Measurements from ENCODE around the gene SLC30A7. TPM values are rescaled to one million over a fixed set of nuclear protein-coding genes. Genes with fewer than 3 reads are reported as not detected.
A peak's percentile ranks its signal among the peaks of the same experiment; 100 is the strongest.

The SLC30A7 gene
- total RNA-seq, 1 donor from 2014 or later: 8.5 TPM

DNA sequence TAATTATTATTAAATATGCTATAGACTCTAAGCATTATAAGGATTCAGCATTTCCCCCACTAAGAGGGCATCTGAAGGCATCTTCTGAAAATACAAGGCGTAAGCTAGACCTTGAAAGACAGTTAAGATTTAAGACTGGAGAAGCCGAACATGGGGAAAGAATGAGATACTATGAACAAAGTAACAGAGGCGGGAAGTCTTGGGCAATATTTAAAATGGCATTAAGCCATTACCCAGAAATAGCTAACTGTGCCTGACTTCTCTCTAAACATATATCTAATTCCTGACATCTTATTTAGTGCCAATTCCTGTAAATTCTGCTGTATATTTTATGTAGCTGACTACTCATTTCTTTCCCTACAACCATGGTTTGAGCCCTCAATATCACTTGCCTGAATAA lies 108.8 kb downstream of the SLC30A7 start:
- DNase-seq (ENCODE audit: low spot score): no peak
- intact Hi-C loops (cut with DNase I): no loop called here

DNA sequence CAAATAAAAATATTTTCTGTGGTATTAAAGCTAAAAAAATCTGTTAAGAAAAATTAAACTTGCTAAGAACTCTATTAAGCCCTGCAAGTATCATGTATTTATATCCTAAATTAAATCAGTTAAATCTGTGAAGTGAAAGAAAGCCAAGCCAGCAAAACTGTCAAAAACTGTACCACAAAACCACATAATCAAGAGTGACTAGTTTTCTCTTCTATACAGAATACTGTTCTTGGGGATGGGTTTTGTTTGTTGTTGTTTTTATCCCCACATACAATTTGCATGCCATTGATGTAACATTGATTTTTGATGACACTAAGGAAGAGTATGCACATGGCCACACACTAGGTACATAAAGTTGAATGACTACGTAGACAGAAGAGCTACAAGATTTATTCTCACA lies 109.3 kb downstream of the SLC30A7 start:
- intact Hi-C loops (cut with DNase I): no loop called here
- no peak for DNase-seq (ENCODE audit: low spot score)

DNA sequence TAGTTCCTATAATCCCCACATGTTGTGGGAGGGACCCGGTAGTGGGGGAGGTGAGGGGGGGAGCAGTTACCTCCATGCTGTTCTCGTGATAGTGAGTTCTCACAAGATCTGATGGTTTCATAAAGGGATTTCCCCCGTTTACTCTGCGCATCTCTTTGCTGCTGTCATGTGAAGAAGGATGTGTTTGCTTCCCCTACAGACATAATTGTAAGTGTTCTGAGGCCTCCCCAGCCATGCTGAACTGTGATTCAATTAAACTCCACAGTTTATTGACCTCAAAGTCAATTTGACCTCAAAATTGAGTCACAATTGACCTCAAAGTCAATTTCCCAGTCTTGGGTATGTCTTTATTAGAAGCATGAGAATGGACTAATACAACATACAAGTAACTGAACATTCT lies 110.0 kb downstream of the SLC30A7 start:
- DNase-seq (ENCODE audit: low spot score): no peak
- intact Hi-C loops (cut with DNase I): no loop called here

DNA sequence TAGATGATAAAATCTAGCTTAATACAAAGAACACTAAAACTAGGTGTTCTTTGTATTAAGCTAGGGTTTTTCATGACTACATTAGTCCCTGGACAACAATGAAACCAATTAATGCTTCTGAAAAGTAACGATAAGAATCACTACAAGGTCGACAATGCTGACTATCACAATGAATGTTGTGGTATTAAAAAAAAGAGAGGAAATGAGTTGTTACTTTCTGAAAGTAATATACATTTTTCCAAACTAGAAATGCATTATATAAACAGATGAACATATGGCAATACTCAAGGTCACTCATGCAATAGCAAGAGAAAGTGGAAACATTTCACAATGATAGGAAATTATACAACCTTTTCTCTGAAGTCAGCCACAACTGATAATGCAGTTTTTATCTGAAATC lies 110.7 kb downstream of the SLC30A7 start:
- intact Hi-C loops (cut with DNase I): no loop called here
- no peak for DNase-seq (ENCODE audit: low spot score)

DNA sequence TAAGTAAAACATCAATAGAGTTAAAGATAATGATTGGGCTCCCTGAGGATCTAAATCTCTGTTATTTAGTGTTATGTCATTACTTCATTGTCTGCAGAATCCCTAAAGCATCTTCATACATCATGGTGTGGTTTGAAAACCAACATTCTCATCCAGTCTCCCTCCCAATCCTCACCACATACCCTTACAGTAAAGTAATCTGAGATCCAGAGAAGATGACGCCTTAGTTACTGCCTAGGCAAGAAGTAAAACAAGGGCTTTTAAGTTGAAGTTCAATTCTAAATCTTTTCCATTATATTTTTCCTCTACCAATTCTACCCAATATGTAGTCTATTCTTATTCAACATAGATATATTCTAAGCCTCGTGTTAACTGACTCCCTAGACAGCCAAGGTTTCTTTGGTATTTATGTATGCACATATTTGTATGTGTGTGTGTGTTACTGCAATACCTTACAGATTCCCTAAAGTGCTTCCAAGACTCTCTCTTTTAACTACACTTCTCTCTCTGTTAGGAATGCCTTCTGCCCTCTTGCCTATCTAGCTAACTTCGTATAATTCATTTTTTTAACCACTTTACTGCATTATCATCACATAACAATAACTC lies 112.4 kb downstream of the SLC30A7 start:
- intact Hi-C loops (cut with DNase I): no loop called here
- DNase-seq (ENCODE audit: low spot score): no peak

DNA sequence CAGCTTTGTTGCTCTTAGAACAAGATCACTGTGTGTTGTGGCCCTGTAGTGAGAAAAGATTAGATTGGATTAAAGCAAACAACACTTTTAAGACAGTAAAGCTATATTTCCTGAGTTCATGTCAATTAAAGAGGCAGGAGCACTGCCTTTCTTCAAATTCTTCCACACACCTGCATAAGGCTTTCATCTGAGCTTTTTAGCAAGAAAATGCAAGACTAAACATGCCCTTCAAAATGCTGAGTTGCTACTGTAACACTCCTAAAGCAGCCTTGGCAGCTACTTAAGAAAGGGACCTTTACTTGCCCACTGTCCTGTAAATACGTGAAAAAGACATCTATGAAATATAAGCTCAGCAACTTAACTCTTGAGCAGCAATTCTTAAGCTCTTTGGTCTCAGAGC lies 117.9 kb downstream of the SLC30A7 start:
- DNase-seq (ENCODE audit: low spot score): no peak
- intact Hi-C loops (cut with DNase I): no loop called here

DNA sequence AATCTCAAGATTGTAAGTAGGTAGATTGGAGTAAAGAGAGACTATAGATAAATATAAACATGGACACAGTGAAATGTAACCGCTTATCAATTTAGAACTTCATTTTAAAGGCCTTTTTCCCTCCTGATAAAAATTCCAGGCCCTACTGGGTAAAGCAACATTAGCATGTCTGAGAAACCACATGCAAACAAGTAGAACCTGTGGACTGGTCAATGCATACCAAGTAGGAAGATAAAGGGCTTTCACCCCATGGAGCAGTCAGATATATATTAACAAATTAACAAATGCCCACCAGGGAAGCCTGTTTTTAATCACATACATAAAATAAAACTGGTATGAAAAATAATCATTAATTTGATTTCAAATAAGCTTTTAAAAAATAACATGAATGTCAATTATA lies 121.6 kb downstream of the SLC30A7 start:
- no peak for DNase-seq (ENCODE audit: low spot score)
- intact Hi-C loops (cut with DNase I): no loop called here

DNA sequence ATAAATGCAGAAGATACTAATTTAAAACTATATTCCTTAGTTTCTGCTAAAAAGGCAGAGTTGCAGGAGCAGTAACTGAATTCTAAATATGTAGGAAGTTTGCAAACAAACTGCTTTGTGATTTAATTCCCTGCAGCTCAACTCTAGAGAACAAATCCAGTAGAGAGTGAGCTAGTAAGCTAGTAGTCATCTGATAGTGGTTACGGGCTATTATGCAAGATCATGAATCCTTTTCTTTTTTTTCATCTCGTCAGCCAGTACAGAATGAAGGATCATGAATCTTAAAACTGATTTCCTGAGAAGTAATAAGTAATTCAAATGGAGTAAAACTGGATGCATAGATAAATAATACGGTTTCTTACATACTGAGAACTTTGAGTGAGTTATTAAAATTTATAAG lies 126.4 kb downstream of the SLC30A7 start:
- no peak for DNase-seq (ENCODE audit: low spot score)
- intact Hi-C loops (cut with DNase I): no loop called here

DNA sequence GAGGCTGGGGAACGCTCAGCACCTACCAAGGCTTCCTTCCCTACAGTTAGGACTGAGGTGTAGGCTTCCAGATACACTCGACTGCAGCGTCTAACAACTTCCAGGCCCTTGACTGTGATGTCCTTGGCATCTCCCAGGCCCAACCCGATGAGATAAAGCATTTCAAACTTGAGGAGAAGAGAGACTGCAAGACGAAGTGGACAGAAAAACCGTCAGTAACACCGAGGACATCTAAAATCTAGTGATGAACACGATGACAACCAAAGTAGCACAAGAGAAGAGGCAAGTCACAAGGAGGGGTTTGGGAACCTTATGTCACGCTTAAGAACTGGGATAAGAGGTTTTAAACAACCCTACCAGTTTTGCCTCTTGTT lies 129.4 kb downstream of the SLC30A7 start:
- no peak for DNase-seq (ENCODE audit: low spot score)
- intact Hi-C loops (cut with DNase I): loop anchor here (5.0 kb wide), 1 partner anchor 262 kb away; no protein-coding TSS in a partner anchor

DNA sequence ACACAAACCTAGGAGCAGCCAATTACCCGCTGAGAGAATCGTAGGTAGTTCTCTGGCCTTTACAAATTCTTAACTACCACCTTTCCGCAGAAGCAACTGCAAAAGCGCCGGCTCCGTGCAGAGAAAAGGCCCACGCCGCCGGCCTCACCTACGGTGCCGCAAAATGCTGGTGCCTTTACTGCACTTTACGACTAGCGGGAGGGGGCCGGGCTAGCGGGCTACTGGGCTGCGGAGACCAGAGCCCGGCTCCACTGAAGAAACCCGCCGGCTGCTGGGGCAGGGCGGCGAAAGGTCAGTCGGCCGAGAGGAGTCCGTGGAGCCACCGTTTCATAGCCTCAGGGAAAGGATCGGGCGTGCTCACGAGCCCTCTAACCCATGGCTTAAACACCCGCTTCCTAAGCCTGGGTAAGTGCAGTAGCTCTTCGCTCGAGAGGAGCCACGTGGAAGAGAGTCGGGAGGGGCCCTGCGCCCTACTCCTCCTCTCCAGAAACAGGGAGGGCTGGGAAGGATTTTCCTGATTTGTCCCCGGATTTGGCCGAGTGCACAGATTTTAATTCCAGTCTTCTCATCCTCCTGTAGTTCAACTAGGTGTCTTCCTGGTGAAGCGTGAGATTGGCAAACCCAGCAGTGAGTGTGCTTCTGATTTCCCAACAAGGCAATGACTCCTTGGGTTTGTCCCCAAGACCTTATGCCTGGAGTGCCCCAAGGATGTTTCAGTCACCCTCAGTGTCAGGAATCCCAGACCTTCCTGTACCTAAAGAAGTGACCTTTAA lies 130.0 kb downstream of the SLC30A7 start, which contains the start of gene DPH5:
TSS of gene DPH5 (minus strand) at position 128 of the 773 bp plus-strand sequence. CDS start 341 bp downstream, outside the sequence.
- intact Hi-C loops (cut with DNase I): loop anchor here (1.0 to 5.0 kb wide), 3 partner anchors 24 to 261 kb away; no protein-coding TSS in a partner anchor
- DNase-seq (ENCODE audit: low spot score): peak; percentile 96

DNA sequence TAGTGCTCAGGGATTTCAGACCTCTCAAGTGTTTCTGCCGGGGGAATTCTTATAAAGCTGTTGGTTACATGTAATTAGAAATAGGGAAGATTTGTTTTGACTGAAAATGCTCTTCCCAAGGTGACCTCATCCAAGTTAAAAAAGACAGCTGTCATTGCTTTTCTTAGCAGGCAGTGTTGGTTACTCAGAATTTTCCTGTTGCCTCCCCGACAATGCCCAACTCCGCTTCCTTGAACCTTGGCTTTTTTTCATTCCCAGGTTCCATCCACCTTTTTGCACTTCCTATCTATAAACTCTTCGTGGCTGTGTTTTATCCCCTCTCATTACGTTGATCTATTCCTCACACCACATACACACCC lies 130.5 kb downstream of the SLC30A7 start:
- intact Hi-C loops (cut with DNase I): loop anchor here (1.0 to 5.0 kb wide), 3 partner anchors 24 to 261 kb away; no protein-coding TSS in a partner anchor
- DNase-seq (ENCODE audit: low spot score): no peak

DNA sequence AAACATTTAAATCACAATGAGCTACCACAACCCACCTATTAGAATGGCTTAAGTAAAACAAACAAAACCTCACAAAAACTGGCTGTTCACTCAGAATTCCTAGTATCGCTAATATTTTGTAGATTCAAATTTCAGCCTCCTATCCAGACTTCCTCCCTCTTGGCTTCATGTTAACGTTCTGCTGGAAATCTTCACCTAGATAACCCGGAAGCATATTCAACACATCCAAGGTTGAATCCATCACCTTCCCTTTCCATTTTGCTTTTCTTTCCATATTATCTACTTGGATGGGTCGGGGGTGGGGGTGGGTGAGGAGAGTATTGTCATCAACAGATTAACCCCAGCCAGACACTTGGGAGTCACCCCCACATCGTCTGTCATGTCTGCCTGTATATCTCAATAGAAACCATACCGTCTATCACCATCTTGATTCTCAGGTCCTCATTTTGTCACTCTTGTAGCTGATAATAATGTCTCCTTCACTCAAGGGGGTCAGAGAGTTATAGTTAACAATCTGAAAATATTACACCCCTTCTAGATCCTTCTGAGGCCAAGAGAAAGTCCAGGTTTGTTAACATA lies 131.4 kb downstream of the SLC30A7 start:
- intact Hi-C loops (cut with DNase I): loop anchor here (5.0 kb wide), 1 partner anchor 260 kb away; no protein-coding TSS in a partner anchor
- no peak for DNase-seq (ENCODE audit: low spot score)

DNA sequence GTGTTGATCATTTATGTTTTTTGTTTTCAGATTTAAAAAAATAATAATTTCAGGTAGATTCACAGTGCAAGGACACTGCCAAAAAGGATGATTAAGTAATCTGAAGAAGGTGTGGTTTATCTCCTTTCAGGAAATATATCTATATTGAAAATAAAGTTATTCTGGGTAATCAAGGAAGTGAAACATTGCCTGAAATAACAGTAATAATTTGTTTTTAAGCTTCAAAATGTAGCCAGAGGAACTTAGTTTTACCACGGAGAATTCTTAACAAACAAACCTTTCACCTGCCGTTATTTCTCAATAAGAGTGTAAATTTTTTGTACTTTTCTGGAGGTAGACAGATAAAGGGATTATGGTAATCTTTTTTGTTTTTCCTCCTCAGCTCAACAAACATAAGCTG lies 132.6 kb downstream of the SLC30A7 start:
- intact Hi-C loops (cut with DNase I): loop anchor here (5.0 kb wide), 1 partner anchor 259 kb away; no protein-coding TSS in a partner anchor

DNA sequence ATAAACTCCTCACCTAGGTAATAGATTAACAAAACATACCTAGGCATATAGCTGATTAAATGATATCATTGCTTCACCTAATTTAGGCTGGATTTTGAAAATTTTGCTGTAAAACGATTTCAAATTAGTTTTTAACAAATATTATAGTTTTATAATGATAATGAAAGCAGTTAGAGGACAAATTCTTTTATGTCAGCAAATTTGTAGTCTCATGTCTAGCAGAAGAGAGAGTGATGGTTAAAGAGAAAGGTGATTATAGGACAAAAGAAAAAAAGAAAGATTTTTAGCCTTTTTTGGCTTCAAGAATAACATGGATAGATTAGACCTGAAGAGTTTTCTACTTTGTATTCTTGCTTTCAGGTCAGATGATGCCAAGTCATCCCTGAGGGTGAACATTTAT lies 133.3 kb downstream of the SLC30A7 start:
- intact Hi-C loops (cut with DNase I): loop anchor here (5.0 kb wide), 1 partner anchor 258 kb away; no protein-coding TSS in a partner anchor
- no peak for DNase-seq (ENCODE audit: low spot score)

More for the DNA sequence above, 132.6 kb downstream of the SLC30A7 start:
- DNase-seq (ENCODE audit: low spot score): no peak

DNA sequence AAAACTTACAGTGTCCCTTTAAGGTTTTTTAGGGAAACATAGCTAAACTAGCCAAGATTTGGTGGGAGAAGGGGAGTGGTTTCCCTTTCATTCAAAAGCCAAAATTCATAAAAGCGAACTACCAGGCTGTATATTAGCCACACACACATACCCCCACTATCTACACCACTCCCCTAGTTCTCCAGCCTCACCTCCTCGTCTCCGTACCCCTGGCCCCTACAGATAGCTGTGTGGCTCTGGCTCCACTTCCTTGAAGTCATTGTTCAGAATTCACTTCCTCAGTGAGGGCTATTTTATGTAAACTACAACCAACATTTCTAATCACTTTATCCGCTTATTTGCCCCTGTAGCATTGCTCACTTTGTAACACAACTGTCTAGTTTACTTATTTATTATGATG lies 135.0 kb downstream of the SLC30A7 start:
- intact Hi-C loops (cut with DNase I): no loop called here
- DNase-seq (ENCODE audit: low spot score): no peak

Other genes starting within 250 kb of the SLC30A7 start
- 6.9 TPM for gene VCAM1, start 176.3 kb upstream of the SLC30A7 start, total RNA-seq
- gene EXTL2, start 1.2 kb upstream of the SLC30A7 start, total RNA-seq: 7.1 TPM
- 35.4 TPM for gene DPH5, start 129.7 kb downstream of the SLC30A7 start, total RNA-seq

All from cardiac septum (tissue), 1 donor.